ENCODE measurements around the gene ITSN2.

GRCh38 chr2:24353973-24354372 lies 6.4 kb downstream of the ITSN2 start:
- TF ChIP-seq GATA3 (IDR thresholded peaks at IDR 0.05; ENCODE audit: low read depth, low read length) (peak; percentile 68; the same call in 1 of the 2 replicates), GATA2 (IDR thresholded peaks at IDR 0.05; ENCODE audit: low read depth, low read length) (peak; percentile 83)
